ENCODE results near the gene USP24.

DNA sequence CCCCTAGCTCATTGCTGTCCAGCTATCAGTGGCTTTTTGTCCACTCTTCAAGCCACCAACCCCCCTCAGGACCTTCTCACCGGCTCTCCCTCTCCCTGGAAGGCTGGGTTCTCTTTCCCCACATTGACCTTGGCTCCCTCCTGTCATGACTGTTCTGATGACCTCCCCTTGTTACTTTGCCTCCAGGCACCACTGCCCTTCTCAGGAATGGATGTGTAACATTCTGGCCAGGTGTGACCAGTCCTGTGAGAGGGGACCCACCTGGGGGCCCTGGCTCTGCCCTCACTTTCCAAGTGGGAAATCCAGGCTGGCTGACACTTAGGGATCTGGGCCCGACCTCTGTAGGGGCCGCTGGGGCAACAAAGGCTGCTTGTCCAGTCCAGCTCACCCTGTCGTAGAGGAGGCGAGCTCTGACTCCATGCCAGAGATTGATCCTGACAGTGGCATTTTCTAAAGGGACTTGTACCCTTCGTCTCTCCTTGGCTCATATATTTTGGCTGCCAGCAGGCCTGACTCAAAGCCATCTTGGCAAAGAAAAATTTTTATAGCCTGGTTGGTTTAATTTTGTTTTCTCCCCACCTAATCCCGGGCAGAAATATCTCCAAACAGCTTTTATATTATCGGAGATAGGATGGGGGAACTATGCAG, 37.9 kb upstream of the USP24 start:
- TF ChIP-seq CTCF (IDR thresholded peaks at IDR 0.05) (no peak), POLR2A (IDR thresholded peaks at IDR 0.05) (no peak)
